T-helper 1 cell (primary cell): ENCODE measurements around the gene FBXO47.
A peak's percentile ranks its signal among the peaks of the same experiment; 100 is the strongest.
"Not testable (repeated sequence)": the region's sequence is repeated elsewhere in the genome, so short reads cannot be mapped to it uniquely, and the experiment has no call there.

Experiments
- DNase-seq, 5 donors: peaks; one replicate each; pipeline ENCODE4 v3.0.0-alpha.2; 2012 to 2020

FBXO47 gene

GRCh38 chr17:38980490-38981217 is 13.5 kb upstream of the FBXO47 start:
- DNase-seq: no peak

GRCh38 chr17:38978180-38978579 is 11.0 kb upstream of the FBXO47 start:
- DNase-seq: no peak

- peak in 1 of 5 donors; percentile 46 for DNase-seq
Observed at GRCh38 chr17:38976187-38976551, 9.0 kb upstream of the FBXO47 start.

- DNase-seq: no peak
Observed at GRCh38 chr17:38970804-38971203, 3.6 kb upstream of the FBXO47 start.

GRCh38 chr17:38970128-38970527 is 2.9 kb upstream of the FBXO47 start:
- no peak for DNase-seq

DNA sequence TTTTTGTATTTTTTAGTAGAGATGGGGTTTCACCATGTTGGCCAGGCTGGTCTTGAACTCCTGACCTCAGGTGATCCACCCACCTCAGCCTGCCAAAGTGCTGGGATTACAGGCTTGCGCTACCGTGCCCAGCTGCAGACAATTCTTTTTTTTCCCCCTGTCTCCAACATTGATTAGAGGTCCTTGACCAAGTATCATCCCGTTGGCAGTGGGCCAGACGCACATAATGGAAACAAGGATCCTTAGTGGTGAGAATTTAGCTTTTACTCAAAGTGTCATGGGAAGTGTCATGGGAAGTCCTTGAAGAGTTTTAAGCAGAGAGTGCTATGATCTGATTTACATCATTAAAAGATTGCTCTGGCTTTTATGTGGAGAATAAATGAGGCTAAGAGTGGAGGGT is 2.1 kb upstream of the FBXO47 start:
- DNase-seq: no peak

DNA sequence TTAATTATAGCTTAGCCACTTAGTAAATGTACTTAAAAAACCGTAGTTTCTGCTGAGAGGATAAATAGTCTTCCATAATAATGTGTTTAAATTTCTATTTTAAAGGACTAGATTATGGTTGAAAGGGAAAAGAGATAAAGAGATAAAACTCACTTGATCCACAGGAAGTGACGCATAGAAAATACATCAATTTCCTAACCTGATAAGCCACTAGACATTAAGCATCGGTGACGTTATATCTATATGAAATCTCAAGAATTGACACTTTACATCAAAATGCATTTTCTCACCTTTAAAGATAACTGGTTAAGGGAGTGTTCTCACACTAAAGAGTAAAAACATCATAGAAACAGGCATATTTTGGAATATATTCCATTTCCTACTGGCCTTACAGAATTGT is 5.8 kb downstream of the FBXO47 start:
- no peak for DNase-seq

DNA sequence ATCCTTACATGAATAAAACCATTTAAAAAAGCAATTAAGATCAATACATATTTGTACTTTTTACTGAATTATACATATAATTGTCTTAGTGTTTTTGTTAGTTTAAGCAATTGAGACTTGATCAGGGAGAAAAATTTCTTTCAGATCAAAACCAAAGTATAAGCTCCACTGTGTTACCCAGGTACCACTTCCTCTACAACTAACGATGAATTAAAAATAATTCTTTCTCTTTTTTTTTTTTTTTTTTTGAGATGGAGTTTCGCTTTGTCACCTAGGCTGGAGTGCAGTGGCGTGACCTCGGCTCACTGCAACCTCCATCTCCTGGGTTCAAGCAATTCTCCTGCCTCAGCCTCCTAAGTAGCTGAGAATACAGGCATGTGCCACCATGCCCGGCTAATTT is 6.8 kb downstream of the FBXO47 start:
- no peak for DNase-seq

DNA sequence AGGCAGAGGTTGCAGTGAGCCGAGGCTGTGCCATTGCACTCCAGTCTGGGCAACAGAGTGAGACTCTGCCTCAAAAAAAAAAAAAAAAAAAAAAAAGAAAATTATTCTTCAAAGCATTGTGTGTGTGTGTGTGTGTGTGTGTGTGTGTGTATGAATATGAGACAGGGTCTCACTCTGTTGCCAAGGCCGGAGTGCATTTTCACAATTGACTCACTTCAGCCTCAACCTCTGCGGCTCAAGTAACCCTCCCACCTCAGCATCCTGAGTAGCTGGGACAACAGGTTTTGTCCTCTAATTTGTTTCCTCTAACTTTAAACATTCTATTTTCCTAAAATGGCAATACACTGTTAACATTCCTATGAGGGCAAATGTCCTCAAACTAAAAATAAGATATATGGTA is 7.7 kb downstream of the FBXO47 start:
- no peak for DNase-seq

DNA sequence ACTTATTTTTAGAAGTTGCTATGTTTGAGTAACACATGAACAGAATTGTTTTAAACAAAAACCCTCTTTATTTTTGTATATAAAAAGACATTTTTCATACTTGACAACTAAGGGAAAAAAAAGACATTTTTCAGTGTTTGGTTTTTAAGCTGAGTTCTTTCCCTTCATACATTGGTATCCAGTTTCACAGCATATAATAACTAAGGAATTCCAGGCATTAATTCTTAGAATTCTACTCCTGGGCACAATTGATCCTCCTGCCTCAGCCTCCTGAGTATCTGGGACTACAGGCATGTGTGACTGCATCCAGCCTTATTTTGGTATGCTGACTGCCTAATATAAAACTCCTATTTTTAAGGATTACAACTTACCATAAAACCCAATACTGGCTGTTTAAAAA is 8.4 kb downstream of the FBXO47 start:
- no peak for DNase-seq

DNA sequence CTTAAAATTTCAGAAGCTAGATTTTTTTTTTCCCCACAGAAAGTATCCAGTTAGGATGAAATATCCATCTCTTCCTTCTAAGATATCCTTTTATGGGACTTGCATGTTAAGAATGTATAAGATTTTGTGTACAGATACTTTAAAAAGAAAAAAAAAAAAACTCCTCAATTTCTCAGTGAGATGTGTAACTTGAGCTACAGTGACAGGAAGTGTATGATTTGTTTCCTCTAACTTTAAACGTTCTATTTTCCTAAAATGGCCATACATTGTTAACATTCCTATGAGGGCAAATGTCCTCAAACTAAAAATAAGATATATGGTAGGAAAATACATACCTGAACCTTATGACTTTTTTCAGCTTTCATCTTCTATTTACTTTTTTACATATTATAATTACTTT is 8.9 kb downstream of the FBXO47 start:
- no peak for DNase-seq

- DNase-seq: not testable (repeated sequence)
Observed at GRCh38 chr17:38953800-38954199, 13.4 kb downstream of the FBXO47 start.

DNA sequence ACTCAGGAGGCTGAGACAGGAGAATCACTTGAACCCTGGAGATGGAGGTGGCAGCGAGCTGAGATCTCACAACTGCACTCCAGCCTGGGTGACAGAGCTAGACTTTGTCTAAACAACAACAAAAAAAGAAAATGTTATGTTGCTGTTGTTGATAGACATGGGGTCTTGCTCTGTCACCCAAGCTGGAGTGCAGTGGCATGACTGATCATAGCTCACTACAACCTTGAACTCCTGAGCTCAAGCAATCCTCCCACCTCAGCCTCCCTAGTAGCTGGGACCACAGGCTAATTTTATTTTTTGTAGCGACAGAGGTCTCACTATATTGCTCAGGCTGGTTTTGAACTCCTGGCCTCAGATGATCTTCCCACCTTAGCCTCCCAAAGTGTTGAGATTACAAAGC is 20.0 kb downstream of the FBXO47 start:
- no peak for DNase-seq

DNA sequence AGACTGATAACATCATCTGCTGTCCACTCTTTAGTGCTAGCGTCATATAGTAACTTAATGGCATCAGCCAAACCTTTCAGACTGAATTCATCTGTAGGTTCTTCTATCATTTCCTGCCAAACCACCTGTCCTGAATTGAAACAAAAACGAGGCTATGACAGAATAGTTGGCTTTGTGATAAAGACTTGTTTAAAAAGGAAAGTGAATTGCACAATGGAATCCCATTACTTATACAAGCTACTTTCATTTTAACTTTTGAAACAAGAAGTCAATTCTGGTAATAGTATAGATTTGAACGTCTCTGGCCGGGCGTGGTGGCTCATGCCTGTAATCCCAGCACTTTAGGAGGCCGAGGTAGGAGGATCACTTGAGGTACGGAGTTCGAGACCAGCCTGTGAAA is 23.6 kb downstream of the FBXO47 start:
- DNase-seq: peak in 1 of 5 donors; percentile 44

GRCh38 chr17:38942696-38943334 is 24.4 kb downstream of the FBXO47 start:
- no peak for DNase-seq

DNA sequence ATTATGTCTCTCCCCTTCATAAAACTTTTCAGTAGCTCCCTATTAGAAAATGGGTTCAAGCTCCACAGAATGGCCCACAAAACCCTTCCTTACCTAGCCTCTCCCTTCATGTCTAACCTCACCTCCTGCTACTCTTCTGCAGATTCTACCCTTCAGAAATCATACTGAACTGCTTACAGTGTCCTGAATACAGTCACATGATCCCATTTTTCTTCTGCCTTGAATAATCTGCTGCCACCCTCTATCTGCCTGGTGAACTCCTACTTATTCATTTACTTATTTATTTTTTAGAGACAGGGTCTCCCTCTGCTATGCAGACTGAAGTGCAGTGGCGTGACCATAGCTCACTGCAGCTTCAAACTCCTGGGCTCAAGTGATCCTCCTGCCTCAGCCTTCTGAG is 26.8 kb downstream of the FBXO47 start:
- DNase-seq: no peak

DNA sequence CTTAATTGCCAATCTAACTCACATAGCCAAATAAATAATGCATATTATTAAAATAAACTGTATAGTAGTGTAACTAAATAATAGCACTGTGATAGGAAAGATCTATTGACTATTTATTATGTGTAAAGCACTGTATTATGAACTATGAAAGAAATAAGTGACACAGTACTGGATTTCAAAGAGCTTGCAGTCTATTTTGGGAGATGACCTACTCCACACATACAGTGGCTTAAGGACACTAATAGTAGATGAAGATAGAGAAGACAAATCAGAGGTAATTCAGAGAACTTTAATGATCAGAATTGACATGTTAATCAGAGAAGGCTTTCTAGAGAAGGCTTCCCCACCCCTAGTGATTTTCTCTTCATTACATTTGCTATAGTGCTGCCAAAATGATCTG is 27.2 kb downstream of the FBXO47 start:
- no peak for DNase-seq

- DNase-seq: not testable (repeated sequence)
Observed at GRCh38 chr17:38933962-38934361, 33.2 kb downstream of the FBXO47 start.

DNA sequence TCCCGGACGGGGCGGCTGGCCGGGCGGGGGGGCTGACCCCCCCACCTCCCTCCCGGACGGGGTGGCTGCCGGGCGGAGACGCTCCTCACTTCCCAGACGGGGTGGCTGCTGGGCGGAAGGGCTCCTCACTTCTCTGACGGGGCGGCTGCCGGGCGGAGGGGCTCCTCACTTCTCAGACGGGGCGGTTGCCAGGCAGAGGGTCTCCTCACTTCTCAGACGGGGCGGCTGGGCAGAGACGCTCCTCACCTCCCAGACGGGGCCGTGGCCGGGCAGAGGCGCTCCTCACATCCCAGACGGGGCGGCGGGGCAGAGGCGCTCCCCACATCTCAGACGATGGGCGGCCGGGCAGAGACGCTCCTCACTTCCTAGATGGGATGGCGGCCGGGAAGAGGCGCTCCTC is 36.4 kb downstream of the FBXO47 start:
- DNase-seq: not testable (repeated sequence)

DNA sequence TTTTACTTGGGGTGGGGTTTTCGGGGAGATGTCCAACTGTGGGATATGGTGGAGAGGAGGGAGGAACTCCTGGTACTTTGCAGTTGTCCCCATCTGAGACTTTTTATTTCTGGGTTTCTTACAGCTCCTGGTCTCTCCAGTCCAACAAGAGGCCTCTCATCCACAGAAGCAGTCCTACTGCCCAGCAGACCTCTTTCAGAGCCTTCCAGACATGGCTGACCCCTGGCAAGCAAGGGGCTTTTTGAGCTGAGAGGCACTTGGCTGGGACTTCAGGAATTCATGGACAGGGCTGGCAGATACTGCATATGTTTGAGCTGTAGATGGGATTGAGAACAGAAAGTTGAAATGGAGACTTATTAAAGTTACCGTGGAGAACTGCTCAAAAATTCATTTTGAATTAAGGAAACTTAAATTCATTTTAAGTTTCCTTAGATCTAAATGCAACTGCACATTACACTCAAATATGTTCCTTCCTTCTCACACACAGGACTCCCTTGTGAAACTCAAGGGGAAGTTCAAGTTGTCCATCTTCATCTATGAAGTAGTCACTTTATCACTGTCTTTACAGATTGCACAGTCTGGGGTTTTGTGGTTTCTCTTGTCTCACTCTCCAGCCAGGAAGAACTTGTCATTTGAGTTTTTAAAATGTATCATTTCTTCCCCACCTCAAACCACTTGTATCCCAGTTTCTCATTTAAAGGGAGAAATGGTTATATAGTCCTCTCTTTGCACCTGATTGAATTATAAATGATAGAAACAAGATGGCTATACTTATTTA is 40.7 kb downstream of the FBXO47 start:
- DNase-seq: peak in 1 of 5 donors; percentile 57

GRCh38 chr17:38925263-38925995 is 41.8 kb downstream of the FBXO47 start, which contains the start of gene LASP1NB:
Gene LASP1NB (plus strand): TSS chr17:38925614.
- peak in 1 of 5 donors; percentile 28 for DNase-seq

- no peak for DNase-seq
Observed at GRCh38 chr17:38922538-38923297, 44.5 kb downstream of the FBXO47 start.
